GM04503 (cell line): Measurements from ENCODE around the gene EDN2.

Source experiments
- DNase-seq: peaks from one replicate; pipeline ENCODE4 v3.0.0-alpha.2; 2012; ENCODE audit warnings: low read depth

EDN2 gene

GRCh38 chr1:41437011-41437355 lies 47.5 kb downstream of the EDN2 start:
- no peak for DNase-seq

GRCh38 chr1:41436281-41437010 lies 48.0 kb downstream of the EDN2 start:
- no peak for DNase-seq

- DNase-seq, result no peak
These were observed 48.8 kb downstream of the EDN2 start for GRCh38 chr1:41435570-41436178.

- no peak for DNase-seq
These were observed 49.6 kb downstream of the EDN2 start for GRCh38 chr1:41434748-41435449.

GRCh38 chr1:41434306-41434705 lies 50.2 kb downstream of the EDN2 start:
- no peak for DNase-seq

- no peak for DNase-seq
These were observed 51.0 kb downstream of the EDN2 start for GRCh38 chr1:41433501-41433900.

GRCh38 chr1:41432481-41433280 lies 51.8 kb downstream of the EDN2 start:
- peak; percentile 51 for DNase-seq

GRCh38 chr1:41431490-41432350 lies 52.8 kb downstream of the EDN2 start:
- DNase-seq, result no peak

GRCh38 chr1:41430582-41430981 lies 53.9 kb downstream of the EDN2 start:
- no peak for DNase-seq

- no peak for DNase-seq
These were observed 54.4 kb downstream of the EDN2 start for GRCh38 chr1:41430069-41430468.

- DNase-seq, result no peak
These were observed 54.8 kb downstream of the EDN2 start for GRCh38 chr1:41429641-41430035.
